OCI-LY7 (cell line): Measurements from ENCODE around the gene GAB4. TPM values are rescaled to one million over a fixed set of nuclear protein-coding genes. Genes with fewer than 3 reads are reported as not detected.
"Not testable (repeated sequence)": the region's sequence is repeated elsewhere in the genome, so short reads cannot be mapped to it uniquely, and the experiment has no call there.

Source experiments
- BruUV-seq: library from RNA; stranded (reverse); fragments of 400-500 nt; replicated peaks from 2 replicates; lab custom pipeline; 2021; lab: Mats Ljungman, UMichigan
- CTCF ChIA-PET: fragments of 300-600 bp; sonication (Branson Sonifier 250); formaldehyde crosslinking; loops from one replicate; lab custom pipeline; 2022; ENCODE audit warnings: antibody characterized with exemption; ENCODE audit not compliant: unreplicated experiment; lab: Charles Lee
- POLR2A ChIA-PET: fragments of 300-600 bp; sonication (Branson Sonifier 250); formaldehyde crosslinking; loops from one replicate; lab custom pipeline; 2022; ENCODE audit warnings: antibody characterized with exemption; lab: Charles Lee
- DNase-seq: peaks from one replicate; pipeline ENCODE4 v3.0.0-alpha.2; 2015; ENCODE audit warnings: low spot score
- H2AFZ ChIP-seq: fragments of 200-600 bp; sonication (generic), shearing (Covaris generic); 2 replicates; pipeline ENCODE4 v1.6.1; 2014; ENCODE audit warnings: mild to moderate bottlenecking, antibody characterized with exemption, low read length, moderate library complexity
- H3K27ac ChIP-seq: fragments of 200-600 bp; sonication (generic); 2 replicates; pipeline ENCODE4 v1.5.1; 2014; ENCODE audit warnings: mixed run types, low read depth, mild to moderate bottlenecking, moderate library complexity, low read length, inconsistent platforms; ENCODE audit not compliant: poor library complexity, severe bottlenecking
- H3K36me3 ChIP-seq: fragments of 200-600 bp; sonication (generic); 2 replicates; pipeline ENCODE4 v1.6.1; 2014; ENCODE audit warnings: mild to moderate bottlenecking, antibody characterized with exemption, low read length, moderate library complexity, mixed read lengths; ENCODE audit not compliant: insufficient read depth
- H3K4me1 ChIP-seq: fragments of 200-600 bp; sonication (generic); 2 replicates; pipeline ENCODE4 v1.5.1; 2014; ENCODE audit warnings: mild to moderate bottlenecking, low read length; ENCODE audit not compliant: insufficient read depth, poor library complexity, severe bottlenecking
- H3K4me2 ChIP-seq: fragments of 200-600 bp; sonication (generic); 2 replicates; pipeline ENCODE4 v1.6.1; 2014; ENCODE audit warnings: mild to moderate bottlenecking, low read length
- H3K4me3 ChIP-seq: fragments of 200-600 bp; sonication (generic); 2 replicates; pipeline ENCODE4 v1.5.1; 2014; ENCODE audit warnings: mild to moderate bottlenecking, low read depth, low read length; ENCODE audit not compliant: poor library complexity, severe bottlenecking
- H3K79me2 ChIP-seq: fragments of 200-600 bp; sonication (generic); 2 replicates; pipeline ENCODE4 v1.6.1; 2016; ENCODE audit warnings: low read depth, mild to moderate bottlenecking, low read length, moderate library complexity, mixed read lengths; ENCODE audit not compliant: insufficient read depth
- H3K9me2 ChIP-seq: fragments of 200-600 bp; sonication (generic); 2 replicates; pipeline ENCODE4 v1.6.1; 2016; ENCODE audit warnings: mild to moderate bottlenecking, low read length, mixed read lengths; ENCODE audit not compliant: insufficient read depth
- H3K9me3 ChIP-seq: fragments of 200-600 bp; sonication (generic); 2 replicates; pipeline ENCODE4 v1.6.1; 2014; ENCODE audit warnings: mild to moderate bottlenecking, mixed run types, low read length, mixed read lengths
- H4K20me1 ChIP-seq: fragments of 200-600 bp; sonication (generic); 2 replicates; pipeline ENCODE4 v1.6.1; 2014; ENCODE audit warnings: mild to moderate bottlenecking, antibody characterized with exemption, low read length, moderate library complexity, mixed read lengths; ENCODE audit not compliant: insufficient read depth
- EZH2phosphoT487 ChIP-seq: fragments of 200-600 bp; sonication (generic); IDR thresholded peaks from 2 replicates; pipeline ENCODE4 v1.6.1; 2018; ENCODE audit warnings: low read depth, borderline replicate concordance, mild to moderate bottlenecking, mixed run types, antibody characterized with exemption, low read length, moderate library complexity, mixed read lengths
- intact Hi-C: fragments of 100-400 bp; cut with micrococcal nuclease; formaldehyde crosslinking; loops from one replicate; pipeline ENCODE4 v1.10.0; 2022; ENCODE audit not compliant: unreplicated experiment
- total RNA-seq, 2 experiments: library from RNA; depleted of rRNA in 1 of 2; stranded (reverse); fragments of >200 nt in 1 of 2; shearing (Covaris generic) in 1 of 2; gene quantifications; 2 replicates each; pipeline ENCODE4 v1.2.3, GENCODE V29; 2014 to 2022
- TF ChIP-seq, protein P1 (sequence below): fragments of 200-600 bp; sonication (generic); conservative IDR thresholded peaks from 2 replicates; pipeline ENCODE4 v1.5.1; 2014; ENCODE audit warnings: mild to moderate bottlenecking, antibody characterized with exemption, low read length, moderate library complexity, mixed read lengths

GAB4 gene
- total RNA-seq, 2 experiments from 2014 or later, result not detected

DNA sequence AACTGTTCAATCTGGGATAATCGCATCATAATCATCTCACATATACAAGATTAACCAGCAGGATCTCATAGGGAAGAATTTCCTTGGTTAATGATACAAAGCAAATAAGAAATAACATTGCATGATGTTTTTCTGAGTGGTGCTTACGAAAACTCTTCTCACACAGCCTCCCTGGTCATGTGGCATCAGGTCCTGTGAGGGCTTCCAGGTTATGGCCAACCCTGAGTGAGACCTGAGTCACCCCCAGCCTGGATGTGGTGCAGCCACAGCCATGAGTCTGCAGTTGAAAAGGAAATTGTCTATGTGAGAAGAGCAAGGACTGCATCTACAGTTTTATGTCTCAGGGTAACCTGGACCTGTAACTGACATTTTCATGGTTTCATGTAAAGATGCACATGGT lies 92.3 kb downstream of the GAB4 start:
- ChIA-PET POLR2A (interaction anchor here (0.7 to 1.3 kb wide), 2 partner anchors 127 to 183 kb away, joined by 3 to 5 read pairs; no protein-coding TSS in a partner anchor), CTCF (interaction anchor here (1.2 kb wide), 1 partner anchor 145 kb away, joined by 3 read pairs; no protein-coding TSS in a partner anchor)
- Histone ChIP-seq H3K79me2 (no peaks in the 10 kb centered on the region), H3K9me3 (no peaks in the 10 kb centered on the region), H2AFZ (peak overlapping the region; percentile 27), H3K27ac (peak overlapping the region; percentile 78), H3K4me3 (peak overlapping the region; percentile 64), H3K36me3 (no peaks in the 10 kb centered on the region), H3K4me1 (peaks cover 73% of the 10 kb centered on the region), H4K20me1 (no peaks in the 10 kb centered on the region), H3K4me2 (peak overlapping the region; percentile 80), H3K9me2 (no peaks in the 10 kb centered on the region)
- no peak for TF ChIP-seq EZH2phosphoT487
- TF ChIP-seq, protein P1, sequence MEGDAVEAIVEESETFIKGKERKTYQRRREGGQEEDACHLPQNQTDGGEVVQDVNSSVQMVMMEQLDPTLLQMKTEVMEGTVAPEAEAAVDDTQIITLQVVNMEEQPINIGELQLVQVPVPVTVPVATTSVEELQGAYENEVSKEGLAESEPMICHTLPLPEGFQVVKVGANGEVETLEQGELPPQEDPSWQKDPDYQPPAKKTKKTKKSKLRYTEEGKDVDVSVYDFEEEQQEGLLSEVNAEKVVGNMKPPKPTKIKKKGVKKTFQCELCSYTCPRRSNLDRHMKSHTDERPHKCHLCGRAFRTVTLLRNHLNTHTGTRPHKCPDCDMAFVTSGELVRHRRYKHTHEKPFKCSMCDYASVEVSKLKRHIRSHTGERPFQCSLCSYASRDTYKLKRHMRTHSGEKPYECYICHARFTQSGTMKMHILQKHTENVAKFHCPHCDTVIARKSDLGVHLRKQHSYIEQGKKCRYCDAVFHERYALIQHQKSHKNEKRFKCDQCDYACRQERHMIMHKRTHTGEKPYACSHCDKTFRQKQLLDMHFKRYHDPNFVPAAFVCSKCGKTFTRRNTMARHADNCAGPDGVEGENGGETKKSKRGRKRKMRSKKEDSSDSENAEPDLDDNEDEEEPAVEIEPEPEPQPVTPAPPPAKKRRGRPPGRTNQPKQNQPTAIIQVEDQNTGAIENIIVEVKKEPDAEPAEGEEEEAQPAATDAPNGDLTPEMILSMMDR, result no peak
- peak; percentile 53 for DNase-seq
- intact Hi-C loops, result loop anchor here (2.0 to 5.0 kb wide), 2 partner anchors 141 to 257 kb away; no protein-coding TSS in a partner anchor
- BruUV-seq, result no TSS peak

DNA sequence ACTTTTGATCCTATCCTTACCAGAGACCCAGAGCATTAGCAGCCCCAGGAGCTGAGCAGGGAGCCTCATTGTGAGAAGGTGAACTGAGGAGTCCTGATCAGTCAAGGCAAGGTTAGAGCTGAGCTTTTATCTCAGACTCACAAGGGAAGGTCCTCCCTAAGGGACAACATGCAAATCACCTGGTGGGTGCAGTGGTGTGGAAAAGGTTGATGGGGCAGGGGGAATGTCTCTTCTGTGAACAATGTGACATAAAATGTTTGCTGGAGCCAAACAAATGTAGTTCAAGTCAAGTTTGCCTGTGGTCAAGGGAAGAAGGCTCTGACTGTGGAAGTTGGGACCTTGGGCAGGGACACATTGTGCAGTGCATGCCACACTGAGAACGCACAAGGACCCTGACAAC lies 93.1 kb downstream of the GAB4 start:
- H3K9me3 ChIP-seq, CTCF ChIA-PET, H3K36me3 ChIP-seq, H4K20me1 ChIP-seq, H3K9me2 ChIP-seq, BruUV-seq, H3K79me2 ChIP-seq: not testable (repeated sequence)
- peak overlapping the region; percentile 45; the same call in 1 of the 2 replicates for H2AFZ ChIP-seq
- intact Hi-C loops, result loop anchor here (2.0 to 5.0 kb wide), 2 partner anchors 140 to 257 kb away; no protein-coding TSS in a partner anchor
- POLR2A ChIA-PET, result interaction anchor here (0.7 to 1.3 kb wide), 3 partner anchors 9 to 137 kb away, joined by 3 to 6 read pairs (median 4); no protein-coding TSS in a partner anchor
- peak; percentile 81 for DNase-seq
- peaks cover 65% of the 10 kb centered on the region for H3K4me1 ChIP-seq
- peak overlapping the region; percentile 64 for H3K4me3 ChIP-seq
- H3K27ac ChIP-seq, result peak overlapping the region; percentile 78
- peak overlapping the region; percentile 80 for H3K4me2 ChIP-seq

DNA sequence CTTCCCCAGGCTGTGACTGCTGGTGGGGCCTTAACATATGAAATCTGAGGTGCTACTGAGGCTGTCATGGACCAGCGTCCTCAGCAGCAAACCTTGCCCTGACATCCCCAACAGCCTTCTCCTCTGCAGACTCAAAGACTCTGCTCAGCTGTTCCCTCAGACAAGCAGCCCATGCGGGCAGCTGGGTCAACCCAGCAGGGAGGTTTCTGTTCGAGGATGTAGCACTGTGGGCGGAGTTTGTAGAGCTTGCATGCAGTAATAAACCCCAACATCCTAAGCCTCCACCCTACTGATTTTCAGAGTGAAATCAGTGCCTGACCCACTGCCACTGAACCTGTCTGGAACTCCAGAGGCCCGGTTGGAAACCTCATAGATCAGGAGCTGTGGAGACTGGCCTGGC lies 94.0 kb downstream of the GAB4 start:
- H3K9me2 ChIP-seq, result no peaks in the 10 kb centered on the region
- no peaks in the 10 kb centered on the region for H4K20me1 ChIP-seq
- no TSS peak for BruUV-seq
- ChIA-PET CTCF (interaction anchor here (1.1 kb wide), 1 partner anchor 100 kb away, joined by 3 read pairs; no protein-coding TSS in a partner anchor), POLR2A (interaction anchor here (0.6 to 1.4 kb wide), 6 partner anchors 10 to 174 kb away, joined by 3 to 6 read pairs (median 4); no protein-coding TSS in a partner anchor)
- peak overlapping the region; percentile 80 for H3K4me2 ChIP-seq
- H2AFZ ChIP-seq, result peak overlapping the region; percentile 45; the same call in 1 of the 2 replicates
- H3K9me3 ChIP-seq, result no peaks in the 10 kb centered on the region
- H3K27ac ChIP-seq, result peak overlapping the region; percentile 78
- intact Hi-C loops, result loop anchor here (2.0 kb wide), 1 partner anchor 139 kb away; no protein-coding TSS in a partner anchor
- peak; percentile 87 for DNase-seq
- peak overlapping the region; percentile 64 for H3K4me3 ChIP-seq
- no peak for TF ChIP-seq EZH2phosphoT487
- TF ChIP-seq, protein P1, result no peak
- no peaks in the 10 kb centered on the region for H3K36me3 ChIP-seq
- H3K79me2 ChIP-seq, result no peaks in the 10 kb centered on the region
- peaks cover 60% of the 10 kb centered on the region for H3K4me1 ChIP-seq
